HepG2 (cell line): ENCODE measurements around the gene ID3. TPM values are rescaled to one million over a fixed set of nuclear protein-coding genes. Genes with fewer than 3 reads are reported as not detected.
A peak's percentile ranks its signal among the peaks of the same experiment; 100 is the strongest.

Experiments used
- CC2D1A ChIP-seq: sonication (generic); formaldehyde crosslinking; IDR thresholded peaks from 2 replicates; pipeline ENCODE4 v1.8.1; 2023; ENCODE audit warnings: mild to moderate bottlenecking, missing genetic modification reagents
- CREBL2 ChIP-seq: sonication (generic); formaldehyde crosslinking; IDR thresholded peaks from 2 replicates; pipeline ENCODE4 v1.8.1; 2023; ENCODE audit warnings: missing genetic modification reagents, mild to moderate bottlenecking, borderline replicate concordance
- FOSL1 ChIP-seq: sonication (generic); formaldehyde crosslinking; IDR thresholded peaks from 2 replicates; pipeline ENCODE4 v1.9.0; 2021; ENCODE audit warnings: missing genetic modification reagents, borderline replicate concordance
- HOMEZ ChIP-seq: IDR thresholded peaks from 2 replicates; pipeline ENCODE4 v1.6.1; 2016; ENCODE audit warnings: low read depth
- KDM2A ChIP-seq: sonication (generic); formaldehyde crosslinking; IDR thresholded peaks from 2 replicates; pipeline ENCODE4 v1.4.0; 2020; ENCODE audit warnings: low read depth, missing genetic modification reagents, borderline replicate concordance
- MBNL3 ChIP-seq: fragments of 250-450 bp; sonication (Bioruptor Pico); conservative IDR thresholded peaks from 2 replicates; pipeline ENCODE4 v1.8.0; 2022; ENCODE audit warnings: mild to moderate bottlenecking, inconsistent platforms
- PHF20 ChIP-seq: sonication (generic); formaldehyde crosslinking; IDR thresholded peaks from 2 replicates; pipeline ENCODE4 v1.5.0; 2020; ENCODE audit warnings: mild to moderate bottlenecking, missing genetic modification reagents
- REL ChIP-seq: sonication (generic); formaldehyde crosslinking; conservative IDR thresholded peaks from 2 replicates; pipeline ENCODE4 v1.8.0; 2022; ENCODE audit warnings: mild to moderate bottlenecking, missing genetic modification reagents, moderate library complexity
- SNRNP70 ChIP-seq: fragments of 200-400 bp; formaldehyde crosslinking; IDR thresholded peaks from 2 replicates; pipeline ENCODE4 v1.6.1; 2017; ENCODE audit warnings: mild to moderate bottlenecking, low read depth, low read length, moderate library complexity
- STAT5B ChIP-seq: sonication (generic); formaldehyde crosslinking; IDR thresholded peaks from 2 replicates; pipeline ENCODE4 v1.4.0; 2020; ENCODE audit warnings: missing genetic modification reagents
- THAP8 ChIP-seq: sonication (generic); formaldehyde crosslinking; IDR thresholded peaks from 2 replicates; pipeline ENCODE4 v1.5.1; 2020; ENCODE audit warnings: missing genetic modification reagents, mild to moderate bottlenecking, borderline replicate concordance
- ZFY ChIP-seq: sonication (generic); formaldehyde crosslinking; IDR thresholded peaks from 2 replicates; pipeline ENCODE4 v1.4.0; 2020; ENCODE audit warnings: missing genetic modification reagents
- ZNF225 ChIP-seq: sonication (generic); formaldehyde crosslinking; IDR thresholded peaks from 2 replicates; pipeline ENCODE4 v1.4.0; 2020; ENCODE audit warnings: mild to moderate bottlenecking, missing genetic modification reagents
- ZNF350 ChIP-seq: sonication (generic); formaldehyde crosslinking; IDR thresholded peaks from 2 replicates; pipeline ENCODE4 v1.4.0; 2020; ENCODE audit warnings: mild to moderate bottlenecking, low read depth, missing genetic modification reagents, borderline replicate concordance
- ZNF407 ChIP-seq: sonication (generic); formaldehyde crosslinking; IDR thresholded peaks from one replicate; pipeline ENCODE4 v1.5.1; 2020; ENCODE audit warnings: mild to moderate bottlenecking, missing genetic modification reagents; ENCODE audit errors: not compliant biosample characterization
- ZNF451 ChIP-seq: sonication (generic); formaldehyde crosslinking; IDR thresholded peaks from 2 replicates; pipeline ENCODE4 v1.5.0; 2020; ENCODE audit warnings: mild to moderate bottlenecking, missing genetic modification reagents
- ZNF580 ChIP-seq: IDR thresholded peaks from 2 replicates; pipeline ENCODE4 v1.6.1; 2016; ENCODE audit warnings: low read depth, borderline replicate concordance
- ZNF660 ChIP-seq: sonication (generic); formaldehyde crosslinking; IDR thresholded peaks from 2 replicates; pipeline ENCODE4 v1.5.1; 2020; ENCODE audit warnings: mild to moderate bottlenecking, low read depth, missing genetic modification reagents, borderline replicate concordance
- ZNF709 ChIP-seq: sonication (generic); formaldehyde crosslinking; IDR thresholded peaks from 2 replicates; pipeline ENCODE4 v1.5.0; 2020; ENCODE audit warnings: mild to moderate bottlenecking, missing genetic modification reagents
- polyA plus RNA-seq, 8 experiments: library from polyadenylated mRNA; depleted of rRNA in 3 of 8; stranded (reverse) in 7 of 8; unstranded in 1 of 8; fragments of >200 nt; fragmentation: Illumina TruSeq in 4 of 8; extraction: Trizol in 4 of 8; gene quantifications; 2 replicates each; pipeline versions ENCODE4 v1.2.1 to v1.2.3, GENCODE V29; 2011 to 2016; ENCODE audit warnings: low read depth in 4 of 8, missing spikeins in 1 of 8, mixed read lengths in 1 of 8; ENCODE audit not compliant: insufficient read depth in 1 of 8
- total RNA-seq, 5 experiments: library from RNA; depleted of rRNA; stranded (reverse); fragments of >200 nt; fragmentation: Illumina TruSeq; extraction: Trizol; gene quantifications; 2 replicates each; pipeline ENCODE4 v1.2.3, GENCODE V29; 2016; ENCODE audit warnings: low read depth in 1 of 5

Gene ID3
- total and polyA plus RNA-seq, 2 of the 13 experiments (the other 11 are each of a cell fraction or from before 2014, with no cell fraction given) = 64.8 to 115 TPM

GRCh38 chr1:23594927-23595353 is 35.6 kb upstream of the ID3 start (continued):
- TF ChIP-seq FOSL1 (no peak), PHF20 (CRISPR knock-in tag) (no peak), MBNL3 (CRISPR knock-in tag) (no peak), ZNF660 (CRISPR knock-in tag) (no peak), CC2D1A (CRISPR knock-in tag) (no peak), ZNF407 (CRISPR knock-in tag) (no peak), ZNF451 (CRISPR knock-in tag) (peak; percentile 79; the same call in 1 of the 2 replicates), CREBL2 (CRISPR knock-in tag) (no peak), ZNF709 (no peak), ZNF225 (CRISPR knock-in tag) (0 out of 2 replicates have a peak, but pooled peaks have one; percentile 52), KDM2A (CRISPR knock-in tag) (no peak), THAP8 (CRISPR knock-in tag) (no peak), STAT5B (no peak), HOMEZ (CRISPR knock-in tag) (no peak), ZFY (CRISPR knock-in tag) (peak; percentile 58; the same call in 1 of the 2 replicates), ZNF580 (CRISPR knock-in tag) (no peak), REL (CRISPR knock-in tag) (no peak), SNRNP70 (no peak), ZNF350 (CRISPR knock-in tag) (0 out of 2 replicates have a peak, but pooled peaks have one; percentile 24)
